Occipital lobe (tissue), 2 donors: ENCODE measurements around the gene DHRS7B. TPM values are rescaled to one million over a fixed set of nuclear protein-coding genes. Genes with fewer than 3 reads are reported as not detected.
A peak's percentile ranks its signal among the peaks of the same experiment; 100 is the strongest.
"Not testable (repeated sequence)": the region's sequence is repeated elsewhere in the genome, so short reads cannot be mapped to it uniquely, and the experiment has no call there.

Experiments
- DNase-seq: peaks from one replicate; lab custom pipeline; 2025; lab: John Stamatoyannopoulos, UW
- total RNA-seq: library from RNA; depleted of rRNA; stranded (reverse); fragments of >200 nt; gene quantifications from one replicate; pipeline ENCODE4 v1.2.3, GENCODE V29; 2014

Gene DHRS7B
- 10.9 TPM for total RNA-seq

GRCh38 chr17:21126645-21127508, at the start of gene DHRS7B:
TSS of gene DHRS7B (plus strand) at chr17:21126964. CDS start at chr17:21126972, 8 bp downstream.
- DNase-seq: peak; percentile 94

GRCh38 chr17:21077281-21077680, 49.5 kb upstream of the DHRS7B start:
- no peak for DNase-seq

DNA sequence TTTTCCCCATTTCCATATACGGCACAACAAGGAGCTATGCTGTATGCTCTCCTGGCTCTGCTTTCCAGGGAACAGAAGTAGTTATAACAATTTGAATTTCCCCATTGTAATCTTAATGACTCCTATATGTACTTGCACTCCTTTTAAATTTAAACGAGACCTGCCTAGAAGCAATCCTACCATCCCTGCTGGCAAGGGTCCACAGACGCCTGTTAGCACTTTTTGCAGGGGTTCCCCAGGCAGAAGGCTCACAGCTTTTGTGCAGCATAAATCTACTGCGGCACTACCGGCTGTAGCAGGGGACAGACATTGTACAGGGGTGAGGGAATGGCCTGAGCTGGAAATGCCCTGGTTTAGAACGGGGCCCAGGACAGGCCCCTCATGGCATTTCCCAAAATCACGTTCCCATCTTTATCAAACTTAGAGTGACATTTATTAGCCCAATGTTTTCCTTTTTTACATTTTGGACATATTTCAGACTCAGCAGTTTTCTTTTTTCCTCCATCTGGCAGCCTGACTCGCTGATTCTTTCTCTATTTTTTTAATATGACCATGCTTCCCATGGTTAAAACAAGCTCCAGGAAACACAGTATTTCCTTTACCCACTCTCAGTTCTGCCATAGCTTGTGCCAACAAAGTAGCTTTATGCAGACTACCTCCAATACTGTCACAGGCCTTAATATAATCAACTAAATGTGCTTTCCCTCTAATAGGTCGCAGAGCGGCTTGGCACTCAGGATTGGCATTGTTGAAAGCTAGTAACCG, 48.6 kb upstream of the DHRS7B start:
- no peak for DNase-seq

GRCh38 chr17:21079196-21079595, 47.6 kb upstream of the DHRS7B start:
- DNase-seq: no peak

DNA sequence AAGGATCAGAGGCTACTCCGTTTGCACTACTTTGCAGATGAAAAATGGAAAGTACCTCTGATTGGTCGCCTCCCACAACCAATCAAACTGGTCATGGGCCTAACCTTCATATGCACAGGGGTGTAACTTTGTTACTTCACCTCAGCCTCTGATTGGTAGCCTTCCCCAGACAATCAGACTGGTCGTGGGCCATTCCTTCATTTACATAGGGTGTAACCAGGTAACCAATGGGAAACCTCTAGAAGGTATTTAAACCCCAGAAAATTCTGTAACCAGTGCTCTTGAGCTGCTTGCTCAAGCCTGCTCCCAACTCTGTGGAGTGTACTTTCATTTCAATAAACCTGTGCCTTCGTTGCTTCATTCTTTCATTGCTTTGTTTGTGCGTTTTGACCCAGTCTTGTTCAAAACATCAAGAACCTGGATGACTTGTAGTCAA, 44.7 kb upstream of the DHRS7B start:
- DNase-seq: no peak

DNA sequence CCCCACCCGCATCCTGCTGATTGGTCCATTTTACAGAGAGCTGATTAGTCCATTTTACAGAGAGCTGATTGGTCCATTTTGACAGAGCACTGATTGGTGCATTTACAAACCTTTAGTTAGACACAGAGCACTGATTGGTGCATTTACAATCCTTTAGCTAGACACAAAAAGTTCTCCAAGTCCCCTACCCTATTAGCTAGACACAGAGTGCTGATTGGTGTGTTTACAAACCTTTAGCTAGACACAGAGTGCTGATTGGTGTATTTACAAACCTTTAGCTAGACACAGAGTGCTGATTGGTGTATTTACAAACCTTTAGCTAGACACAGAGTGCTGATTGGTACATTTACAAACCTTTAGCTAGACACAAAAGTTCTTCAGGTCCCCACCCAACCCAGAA, 41.5 kb upstream of the DHRS7B start:
- DNase-seq: not testable (repeated sequence)

GRCh38 chr17:21085707-21086106, 41.1 kb upstream of the DHRS7B start:
- no peak for DNase-seq

- DNase-seq: no peak
Measured at GRCh38 chr17:21089145-21089544, 37.6 kb upstream of the DHRS7B start.

GRCh38 chr17:21089933-21090901, 36.5 kb upstream of the DHRS7B start:
- DNase-seq: no peak

- DNase-seq: no peak
Measured at GRCh38 chr17:21090902-21091618, 35.7 kb upstream of the DHRS7B start.

GRCh38 chr17:21094298-21094704, 32.5 kb upstream of the DHRS7B start:
- no peak for DNase-seq

GRCh38 chr17:21095735-21096134, 31.0 kb upstream of the DHRS7B start:
- DNase-seq: no peak

- DNase-seq: no peak
Measured at GRCh38 chr17:21096874-21097273, 29.9 kb upstream of the DHRS7B start.

DNA sequence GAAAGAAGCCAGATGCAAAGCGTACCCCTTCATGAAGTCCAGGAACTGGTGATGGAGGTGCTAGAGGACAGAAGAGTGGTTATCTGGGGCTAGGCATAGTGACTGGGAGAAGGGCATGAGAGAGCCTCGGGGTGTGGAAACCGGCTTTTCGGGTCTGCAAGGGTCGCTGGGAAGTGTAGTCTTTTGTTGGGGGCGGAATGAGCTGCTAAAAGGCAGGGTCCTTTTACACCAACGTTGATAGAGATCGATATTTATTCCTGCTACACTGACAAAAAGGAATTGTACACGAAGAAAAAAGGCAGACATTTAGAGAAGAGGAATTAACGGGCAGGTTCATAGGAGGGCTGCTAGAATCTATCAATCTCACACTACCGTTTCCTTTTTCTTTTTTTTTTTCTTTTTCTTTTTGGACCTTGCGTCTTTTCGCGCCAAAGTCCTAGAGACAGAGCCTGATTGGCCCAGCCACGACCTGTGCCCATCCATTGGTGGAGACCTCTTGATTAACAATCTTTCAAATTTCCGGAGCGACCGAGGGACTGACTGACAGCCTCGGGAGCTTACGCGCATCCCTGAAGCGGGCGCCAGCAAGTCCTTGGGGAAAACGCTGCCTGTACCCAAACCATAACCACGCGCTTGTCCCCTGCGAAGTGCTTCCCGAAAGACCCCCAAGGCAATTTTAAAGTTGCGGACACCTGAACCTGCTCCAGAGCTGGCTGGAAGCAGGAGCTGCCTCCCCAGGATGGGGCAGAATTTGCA, 27.7 kb upstream of the DHRS7B start:
- DNase-seq: peak; percentile 18

DNA sequence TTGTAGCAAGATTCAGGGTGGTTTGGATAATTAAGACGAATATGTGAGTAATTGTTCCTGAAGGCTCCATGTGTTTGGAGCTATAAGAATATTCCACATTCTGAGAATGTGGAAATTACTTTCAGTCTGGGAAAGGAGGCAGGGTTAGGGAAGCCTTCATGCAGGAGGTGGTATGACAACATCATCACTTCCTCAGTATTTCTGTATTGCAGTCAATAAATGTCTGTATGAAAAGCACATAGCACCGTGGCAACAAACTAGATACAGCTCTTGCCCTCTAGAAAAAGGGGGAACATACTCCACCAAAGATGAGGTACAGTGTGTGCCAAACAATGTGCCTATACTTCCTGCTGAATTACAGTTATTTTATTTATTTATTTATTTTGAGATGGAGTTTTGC, 26.1 kb upstream of the DHRS7B start:
- no peak for DNase-seq

DNA sequence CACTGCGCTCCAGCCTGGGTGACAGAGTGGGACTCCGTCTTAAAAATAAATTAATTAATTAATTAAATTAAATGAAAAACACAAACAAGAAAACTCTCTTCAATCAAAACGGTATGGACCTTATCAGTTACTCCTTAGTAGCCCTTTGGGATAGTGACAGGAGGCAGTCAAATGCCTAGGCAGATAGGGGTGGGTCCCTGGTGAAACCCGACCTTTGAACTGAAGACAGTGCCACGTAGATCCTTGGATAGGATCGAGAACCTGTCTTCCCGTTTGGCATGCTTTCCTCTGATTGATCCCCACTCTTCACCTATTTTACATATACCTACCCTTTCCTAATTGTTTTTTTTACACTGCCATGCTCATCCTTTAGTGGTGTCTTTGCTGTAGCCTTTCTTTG, 22.2 kb upstream of the DHRS7B start:
- no peak for DNase-seq

GRCh38 chr17:21105064-21105894, 21.5 kb upstream of the DHRS7B start:
- DNase-seq: no peak

- no peak for DNase-seq
Measured at GRCh38 chr17:21106316-21106715, 20.4 kb upstream of the DHRS7B start.

- DNase-seq: not testable (repeated sequence)
Measured at GRCh38 chr17:21107067-21107650, 19.6 kb upstream of the DHRS7B start.
